DOHH2 (cell line): ENCODE data around the gene SHANK2.

Experiments
- CTCF ChIP-seq: fragments of 200-600 bp; sonication (generic); IDR thresholded peaks from one replicate; pipeline ENCODE4 v1.5.1; 2014; ENCODE audit warnings: antibody characterized with exemption, mild to moderate bottlenecking, low read depth, low read length; ENCODE audit not compliant: poor library complexity, severe bottlenecking
- EZH2phosphoT487 ChIP-seq: fragments of 200-600 bp; sonication (generic); IDR thresholded peaks from 2 replicates; pipeline ENCODE4 v1.6.1; 2017; ENCODE audit warnings: borderline replicate concordance, mild to moderate bottlenecking, antibody characterized with exemption, low read length, moderate library complexity, mixed read lengths

DNA sequence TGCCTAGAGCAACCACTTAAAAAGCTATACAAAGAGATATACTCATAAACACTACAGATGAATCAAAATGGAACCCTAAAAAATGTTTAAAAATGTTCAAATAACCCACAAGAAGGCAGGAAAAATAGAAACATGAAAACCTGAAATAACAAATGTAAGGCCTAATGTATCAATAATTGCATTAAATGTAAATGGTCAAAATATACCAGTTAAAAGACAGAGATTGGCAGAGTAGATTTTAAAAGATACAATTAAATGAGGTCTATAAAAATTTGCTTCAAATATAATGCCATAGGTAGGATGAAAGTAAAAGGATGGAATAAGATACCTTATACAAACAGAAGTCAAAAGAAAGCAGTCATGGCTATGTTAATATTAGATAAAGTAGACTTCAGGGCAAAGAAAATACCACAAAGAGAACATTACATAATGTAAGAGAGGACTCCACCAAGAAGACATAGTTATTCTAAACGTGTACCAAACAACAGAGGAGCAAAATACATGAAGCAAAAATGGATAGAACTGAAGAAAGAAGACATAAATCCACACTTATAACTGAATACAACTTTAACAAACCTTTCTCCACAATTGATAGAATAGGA lies 25.2 kb downstream of the SHANK2 start:
- TF ChIP-seq CTCF = no peak
- TF ChIP-seq EZH2phosphoT487 = no peak
